Measurements from ENCODE around the gene LINGO3.

GRCh38 chr19:2300533-2300932 is 7.4 kb downstream of the LINGO3 start:
- TF ChIP-seq, protein P1, sequence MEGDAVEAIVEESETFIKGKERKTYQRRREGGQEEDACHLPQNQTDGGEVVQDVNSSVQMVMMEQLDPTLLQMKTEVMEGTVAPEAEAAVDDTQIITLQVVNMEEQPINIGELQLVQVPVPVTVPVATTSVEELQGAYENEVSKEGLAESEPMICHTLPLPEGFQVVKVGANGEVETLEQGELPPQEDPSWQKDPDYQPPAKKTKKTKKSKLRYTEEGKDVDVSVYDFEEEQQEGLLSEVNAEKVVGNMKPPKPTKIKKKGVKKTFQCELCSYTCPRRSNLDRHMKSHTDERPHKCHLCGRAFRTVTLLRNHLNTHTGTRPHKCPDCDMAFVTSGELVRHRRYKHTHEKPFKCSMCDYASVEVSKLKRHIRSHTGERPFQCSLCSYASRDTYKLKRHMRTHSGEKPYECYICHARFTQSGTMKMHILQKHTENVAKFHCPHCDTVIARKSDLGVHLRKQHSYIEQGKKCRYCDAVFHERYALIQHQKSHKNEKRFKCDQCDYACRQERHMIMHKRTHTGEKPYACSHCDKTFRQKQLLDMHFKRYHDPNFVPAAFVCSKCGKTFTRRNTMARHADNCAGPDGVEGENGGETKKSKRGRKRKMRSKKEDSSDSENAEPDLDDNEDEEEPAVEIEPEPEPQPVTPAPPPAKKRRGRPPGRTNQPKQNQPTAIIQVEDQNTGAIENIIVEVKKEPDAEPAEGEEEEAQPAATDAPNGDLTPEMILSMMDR (IDR thresholded peaks at IDR 0.05; ENCODE audit: poor library complexity, severe bottlenecking) = no peak
- TF ChIP-seq SMC3 (conservative IDR thresholded peaks at IDR 0.05; ENCODE audit: poor library complexity) = no peak
- no peak for TF ChIP-seq EP300 (conservative IDR thresholded peaks at IDR 0.05; ENCODE audit: poor library complexity, severe bottlenecking)
- no peak for TF ChIP-seq POLR2AphosphoS5 (IDR thresholded peaks at IDR 0.05)
- no peak for TF ChIP-seq REST (IDR thresholded peaks at IDR 0.05; ENCODE audit: borderline replicate concordance)
- no peak for TF ChIP-seq RAD21 (conservative IDR thresholded peaks at IDR 0.05)
- TF ChIP-seq MXI1 (conservative IDR thresholded peaks at IDR 0.05; ENCODE audit: poor library complexity, severe bottlenecking) = no peak
- TF ChIP-seq TAF1 (IDR thresholded peaks at IDR 0.05; ENCODE audit: low read depth) = no peak

All from neural cell (in vitro differentiated cells).